Measurements from ENCODE around the gene WNT7A. TPM values are rescaled to one million over a fixed set of nuclear protein-coding genes. Genes with fewer than 3 reads are reported as not detected.

Gene WNT7A
- total RNA-seq, 1 donor from 2014 or later: not detected

GRCh38 chr3:13783476-13783875 is 96.4 kb downstream of the WNT7A start:
- intact Hi-C loops (cut with DNase I): no loop called here
- Histone ChIP-seq H3K9me3 (no peaks in the 10 kb centered on the region), H3K4me1 (no peaks in the 10 kb centered on the region), H3K4me3 (no peak overlapping the region), H3K36me3 (no peaks in the 10 kb centered on the region), H3K27ac (no peak overlapping the region), H3K27me3 (no peaks in the 10 kb centered on the region)
- no peak for TF ChIP-seq CTCF (IDR thresholded peaks at IDR 0.05)
- no peak for DNase-seq (ENCODE audit: low spot score in 2 of 2)

- TF ChIP-seq CTCF (IDR thresholded peaks at IDR 0.05): no peak
- no peak for DNase-seq (ENCODE audit: low spot score in 2 of 2)
- no peaks in the 10 kb centered on the region for H3K36me3 ChIP-seq
- H3K27me3 ChIP-seq: no peaks in the 10 kb centered on the region
- H3K27ac ChIP-seq: no peak overlapping the region
- H3K9me3 ChIP-seq: no peaks in the 10 kb centered on the region
- no peak overlapping the region for H3K4me3 ChIP-seq
- no peaks in the 10 kb centered on the region for H3K4me1 ChIP-seq
- intact Hi-C loops (cut with DNase I): no loop called here
These were observed 97.4 kb downstream of the WNT7A start for GRCh38 chr3:13782501-13782900.

GRCh38 chr3:13781417-13781816 is 98.5 kb downstream of the WNT7A start:
- TF ChIP-seq CTCF (IDR thresholded peaks at IDR 0.05): no peak
- Histone ChIP-seq H3K4me3 (no peak overlapping the region), H3K27ac (no peak overlapping the region), H3K4me1 (no peaks in the 10 kb centered on the region), H3K9me3 (no peaks in the 10 kb centered on the region), H3K27me3 (no peaks in the 10 kb centered on the region), H3K36me3 (no peaks in the 10 kb centered on the region)
- DNase-seq (ENCODE audit: low spot score in 2 of 2): no peak
- intact Hi-C loops (cut with DNase I): no loop called here

- peak in 1 of 2 donors; percentile 35 for DNase-seq (ENCODE audit: low spot score in 2 of 2)
- intact Hi-C loops (cut with DNase I): no loop called here
- H3K4me3 ChIP-seq: no peak overlapping the region
- no peaks in the 10 kb centered on the region for H3K36me3 ChIP-seq
- no peak for TF ChIP-seq CTCF (IDR thresholded peaks at IDR 0.05)
- no peaks in the 10 kb centered on the region for H3K4me1 ChIP-seq
- H3K27ac ChIP-seq: no peak overlapping the region
- H3K27me3 ChIP-seq: no peaks in the 10 kb centered on the region
- H3K9me3 ChIP-seq: no peaks in the 10 kb centered on the region
These were observed 99.3 kb downstream of the WNT7A start for GRCh38 chr3:13780432-13781176.

- DNase-seq (ENCODE audit: low spot score in 2 of 2): peak in 1 of 2 donors; percentile 12
- Histone ChIP-seq H3K4me3 (no peak overlapping the region), H3K4me1 (no peaks in the 10 kb centered on the region), H3K27ac (no peak overlapping the region), H3K27me3 (no peaks in the 10 kb centered on the region), H3K9me3 (no peaks in the 10 kb centered on the region), H3K36me3 (no peaks in the 10 kb centered on the region)
- intact Hi-C loops (cut with DNase I): no loop called here
- TF ChIP-seq CTCF (IDR thresholded peaks at IDR 0.05): no peak
These were observed 103.4 kb downstream of the WNT7A start for GRCh38 chr3:13776253-13777050.
